PC-9 (cell line): ENCODE measurements around the gene GATA2. TPM values are rescaled to one million over a fixed set of nuclear protein-coding genes. Genes with fewer than 3 reads are reported as not detected.

Source experiments
- BruUV-seq: library from RNA; stranded (reverse); fragments of 400-500 nt; replicated peaks from 2 replicates; lab custom pipeline; 2021; lab: Mats Ljungman, UMichigan
- CTCF ChIA-PET: fragments of 300-600 bp; sonication (Branson Sonifier 250); formaldehyde crosslinking; loops from one replicate; lab custom pipeline; 2022; ENCODE audit warnings: antibody characterized with exemption; lab: Charles Lee
- POLR2A ChIA-PET: fragments of 300-600 bp; sonication (Branson Sonifier 250); formaldehyde crosslinking; loops from one replicate; lab custom pipeline; 2022; ENCODE audit warnings: antibody characterized with exemption; ENCODE audit not compliant: unreplicated experiment; lab: Charles Lee
- DNase-seq, 2 experiments: peaks; one replicate each; pipeline versions ENCODE4 v3.0.0 to v3.0.0-alpha.2; 2015 to 2022; ENCODE audit warnings: mixed read lengths in 1 of 2
- H2AFZ ChIP-seq: fragments of 200-600 bp; sonication (generic); 2 replicates; pipeline ENCODE4 v1.8.1; 2017; ENCODE audit warnings: antibody characterized with exemption
- H3F3A ChIP-seq: fragments of 200-600 bp; sonication (generic); 2 replicates; pipeline ENCODE4 v1.8.1; 2017; ENCODE audit warnings: antibody characterized with exemption, mild to moderate bottlenecking, low read depth; ENCODE audit not compliant: insufficient read depth
- H3K27ac ChIP-seq: fragments of 200-600 bp; sonication (generic); 2 replicates; pipeline ENCODE4 v1.6.1; 2016; ENCODE audit warnings: mixed run types
- H3K27me3 ChIP-seq: fragments of 200-600 bp; sonication (generic); 2 replicates; pipeline ENCODE4 v1.6.1; 2016; ENCODE audit warnings: low read depth, mixed run types; ENCODE audit not compliant: insufficient read depth
- H3K36me3 ChIP-seq: fragments of 200-600 bp; sonication (generic); 2 replicates; pipeline ENCODE4 v1.6.1; 2016; ENCODE audit warnings: low read depth, mixed run types
- H3K4me1 ChIP-seq: fragments of 200-600 bp; sonication (generic); replicated peaks from 2 replicates; pipeline ENCODE4 v1.6.1; 2016; ENCODE audit warnings: mixed run types; ENCODE audit not compliant: insufficient read depth
- H3K4me2 ChIP-seq: fragments of 200-600 bp; sonication (generic); 2 replicates; pipeline ENCODE4 v1.6.1; 2017; ENCODE audit warnings: mixed run types
- H3K4me3 ChIP-seq: fragments of 200-600 bp; sonication (generic); 2 replicates; pipeline ENCODE4 v1.6.1; 2016; ENCODE audit warnings: mixed run types
- H3K79me2 ChIP-seq: fragments of 200-600 bp; sonication (generic); 2 replicates; pipeline ENCODE4 v1.6.1; 2017; ENCODE audit warnings: low read depth, mixed run types
- H3K9me2 ChIP-seq: fragments of 200-600 bp; sonication (generic); 2 replicates; pipeline ENCODE4 v1.8.1; 2017; ENCODE audit warnings: mild to moderate bottlenecking; ENCODE audit not compliant: insufficient read depth
- H3K9me3 ChIP-seq: fragments of 200-600 bp; sonication (generic); 2 replicates; pipeline ENCODE4 v1.8.1; 2016; ENCODE audit warnings: low read depth; ENCODE audit not compliant: insufficient read depth
- H4K20me1 ChIP-seq: fragments of 200-600 bp; sonication (generic); 2 replicates; pipeline ENCODE4 v1.8.1; 2017; ENCODE audit not compliant: insufficient read depth
- CTCF ChIP-seq: fragments of 200-600 bp; sonication (generic); conservative IDR thresholded peaks from 2 replicates; pipeline ENCODE4 v1.6.1; 2017; ENCODE audit warnings: mixed run types, antibody characterized with exemption, mild to moderate bottlenecking, moderate library complexity
- EZH2 ChIP-seq: fragments of 200-600 bp; sonication (generic); IDR thresholded peaks from 2 replicates; pipeline ENCODE4 v1.8.0; 2017; ENCODE audit warnings: antibody characterized with exemption, low read depth
- intact Hi-C: fragments of 100-400 bp; cut with micrococcal nuclease; formaldehyde crosslinking; loops from one replicate; pipeline ENCODE4 v1.10.0; 2022; ENCODE audit not compliant: unreplicated experiment
- total RNA-seq: library from RNA; stranded (reverse); gene quantifications from 2 replicates; pipeline ENCODE4 v1.2.3, GENCODE V29; 2021

GATA2 gene
- total RNA-seq, 1 experiment from 2014 or later = 29.0 TPM

GRCh38 chr3:128458746-128459460 lies 34.1 kb downstream of the GATA2 start:
- Histone ChIP-seq H3K4me2 (no peak overlapping the region), H3K27ac (no peak overlapping the region), H3K9me2 (no peaks in the 10 kb centered on the region), H2AFZ (no peak overlapping the region), H3K4me1 (peaks cover 8% of the 10 kb centered on the region), H3K36me3 (no peaks in the 10 kb centered on the region), H3K79me2 (no peaks in the 10 kb centered on the region), H3K9me3 (no peaks in the 10 kb centered on the region), H4K20me1 (no peaks in the 10 kb centered on the region), H3K4me3 (no peak overlapping the region), H3K27me3 (no peaks in the 10 kb centered on the region), H3F3A (no peaks in the 10 kb centered on the region)
- intact Hi-C loops = no loop called here
- DNase-seq = no peak
- no TSS peak for BruUV-seq
- POLR2A ChIA-PET = no interaction called here
- CTCF ChIA-PET = no interaction called here
- TF ChIP-seq EZH2 = no peak
- no peak for TF ChIP-seq CTCF

GRCh38 chr3:128457937-128458336 lies 35.1 kb downstream of the GATA2 start:
- no peak overlapping the region for H2AFZ ChIP-seq
- POLR2A ChIA-PET = no interaction called here

More at GRCh38 chr3:128457937-128458336, 35.1 kb downstream of the GATA2 start:
- Histone ChIP-seq H3K4me2 (no peak overlapping the region), H3K9me2 (no peaks in the 10 kb centered on the region), H3F3A (no peaks in the 10 kb centered on the region), H3K27me3 (no peaks in the 10 kb centered on the region), H4K20me1 (no peaks in the 10 kb centered on the region), H3K27ac (no peak overlapping the region), H3K4me1 (peaks cover 12% of the 10 kb centered on the region), H3K36me3 (no peaks in the 10 kb centered on the region), H3K4me3 (no peak overlapping the region), H3K9me3 (no peaks in the 10 kb centered on the region), H3K79me2 (no peaks in the 10 kb centered on the region)
- no peak for DNase-seq
- intact Hi-C loops = no loop called here
- BruUV-seq = no TSS peak
- CTCF ChIA-PET = no interaction called here
- TF ChIP-seq CTCF = no peak
- TF ChIP-seq EZH2 = no peak
